CD4-positive, alpha-beta T cell (primary cell): ENCODE measurements around the gene LMX1B. TPM values are rescaled to one million over a fixed set of nuclear protein-coding genes. Genes with fewer than 3 reads are reported as not detected.

ENCODE experiments used
- ATAC-seq: fragments of 200-7000 bp; cut with Tn5 transposase; one replicate; pipeline ENCODE4 v1.10.0; 2022; ENCODE audit warnings: mild to moderate bottlenecking; ENCODE audit not compliant: poor library complexity
- CTCF ChIA-PET: fragments of 350-600 bp; sonication (Branson Sonifier 250); formaldehyde crosslinking; loops from one replicate; lab custom pipeline; 2021; ENCODE audit warnings: antibody characterized with exemption, inconsistent platforms; lab: Charles Lee
- POLR2A ChIA-PET: fragments of 350-600 bp; sonication (Branson Sonifier 250); formaldehyde crosslinking; loops from one replicate; lab custom pipeline; 2021; ENCODE audit warnings: antibody characterized with exemption, inconsistent platforms; lab: Charles Lee
- DNase-seq, 14 experiments: peaks; one replicate each; pipeline ENCODE4 v3.0.0-alpha.2; 2013 to 2020; ENCODE audit warnings: mixed read lengths in 2 of 14
- H3K27ac ChIP-seq, 2 donors: one replicate each; pipeline versions ENCODE4 v1.5.1 to v1.7.0; 2013; ENCODE audit warnings: low read length in 2 of 2, low read depth in 1 of 2, mild to moderate bottlenecking in 1 of 2
- H3K27me3 ChIP-seq, 2 experiments: 1 replicate in 1 of 2; 2 replicates in 1 of 2; pipeline versions ENCODE4 v1.6.1 to v1.7.0; 2013; ENCODE audit warnings: low read length in 2 of 2, control low read depth in 1 of 2, mild to moderate bottlenecking in 1 of 2, moderate library complexity in 1 of 2; ENCODE audit not compliant: insufficient read depth in 2 of 2, control insufficient read depth in 1 of 2
- H3K36me3 ChIP-seq: one replicate; pipeline ENCODE4 v1.6.1; 2013; ENCODE audit warnings: low read length, control low read depth; ENCODE audit not compliant: insufficient read depth
- H3K4me1 ChIP-seq: one replicate; pipeline ENCODE4 v1.6.1; 2013; ENCODE audit warnings: low read length, control low read depth; ENCODE audit not compliant: insufficient read depth
- H3K4me3 ChIP-seq: one replicate; pipeline ENCODE4 v1.5.1; 2013; ENCODE audit warnings: mild to moderate bottlenecking, low read length, moderate library complexity
- H3K9me3 ChIP-seq, 2 experiments: 1 replicate in 1 of 2; 2 replicates in 1 of 2; pipeline versions ENCODE4 v1.6.1 to v1.7.0; 2013; ENCODE audit warnings: low read length in 2 of 2, mild to moderate bottlenecking in 2 of 2, control low read depth in 1 of 2, moderate library complexity in 1 of 2; ENCODE audit not compliant: control insufficient read depth in 1 of 2, insufficient read depth in 1 of 2
- H3K27ac Mint-ChIP-seq: one replicate; pipeline ENCODE4 v1.8.0; 2020; ENCODE audit warnings: mixed read lengths
- H3K27me3 Mint-ChIP-seq: one replicate; pipeline ENCODE4 v1.8.0; 2021; ENCODE audit warnings: mixed read lengths
- H3K36me3 Mint-ChIP-seq: one replicate; pipeline ENCODE4 v1.8.0; 2021; ENCODE audit warnings: low read depth, mixed read lengths
- H3K4me1 Mint-ChIP-seq: one replicate; pipeline ENCODE4 v1.8.0; 2021; ENCODE audit warnings: low read depth, mixed read lengths
- H3K4me3 Mint-ChIP-seq: one replicate; pipeline ENCODE4 v1.8.0; 2020; ENCODE audit warnings: mild to moderate bottlenecking, mixed read lengths
- H3K9me3 Mint-ChIP-seq: one replicate; pipeline ENCODE4 v1.8.0; 2020; ENCODE audit warnings: mixed read lengths
- intact Hi-C, 2 experiments: fragments of 100-400 bp; cut with DNase I in 1 of 2; cut with micrococcal nuclease in 1 of 2; formaldehyde crosslinking; loops; one replicate each; pipeline versions ENCODE4 v1.15.1 to v1.9.0; 2023 to 2025; cut with DNase I, micrococcal nuclease
- total RNA-seq, 174 experiments: library from RNA in 2 of 174; stranded (reverse) in 2 of 174; gene quantifications; one replicate each; pipeline ENCODE4 v1.2.3 and lab custom pipeline; 2021 to 2026
- TF ChIP-seq, protein P1 (sequence below): fragments of 200-600 bp; IDR thresholded peaks from one replicate; pipeline ENCODE4 v1.8.0; 2022; ENCODE audit warnings: antibody characterized with exemption, mild to moderate bottlenecking

The LMX1B gene
- total RNA-seq, 2 experiments from 2014 or later: not detected

DNA sequence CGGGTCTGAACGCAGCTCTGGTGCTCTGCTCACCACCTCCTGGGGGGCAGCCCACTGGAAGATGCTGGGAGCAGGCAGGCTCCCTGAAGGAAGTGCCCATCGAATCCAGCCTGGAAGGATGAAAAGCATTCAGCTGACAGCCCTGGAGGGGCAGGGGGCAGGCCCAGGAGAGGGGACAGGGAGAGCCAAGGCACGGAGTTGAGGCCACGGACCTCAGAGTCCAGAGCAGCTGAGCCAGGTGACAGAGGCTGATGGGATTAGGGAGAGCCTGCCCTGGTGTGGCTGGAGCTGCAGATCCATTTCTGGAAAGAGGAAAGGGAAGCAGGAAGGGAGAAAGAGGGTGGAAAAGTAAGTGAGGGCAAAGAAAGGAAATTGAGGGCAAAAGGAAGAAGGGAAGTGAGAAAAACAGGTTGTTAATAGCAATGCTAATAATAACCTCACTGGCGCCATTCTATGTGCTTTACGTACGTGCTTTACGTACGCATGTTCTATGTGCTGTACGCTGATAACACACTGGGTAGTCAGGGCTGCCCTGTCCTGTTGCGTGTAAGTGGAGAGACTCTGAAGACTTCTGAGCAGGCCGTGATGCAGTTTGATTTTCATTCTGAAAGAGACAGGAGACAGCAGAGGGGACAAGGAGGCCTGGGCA is 52.6 kb downstream of the LMX1B start:
- no peaks in the 10 kb centered on the region for H3K36me3 Mint-ChIP-seq
- POLR2A ChIA-PET: no interaction called here
- TF ChIP-seq, protein P1, sequence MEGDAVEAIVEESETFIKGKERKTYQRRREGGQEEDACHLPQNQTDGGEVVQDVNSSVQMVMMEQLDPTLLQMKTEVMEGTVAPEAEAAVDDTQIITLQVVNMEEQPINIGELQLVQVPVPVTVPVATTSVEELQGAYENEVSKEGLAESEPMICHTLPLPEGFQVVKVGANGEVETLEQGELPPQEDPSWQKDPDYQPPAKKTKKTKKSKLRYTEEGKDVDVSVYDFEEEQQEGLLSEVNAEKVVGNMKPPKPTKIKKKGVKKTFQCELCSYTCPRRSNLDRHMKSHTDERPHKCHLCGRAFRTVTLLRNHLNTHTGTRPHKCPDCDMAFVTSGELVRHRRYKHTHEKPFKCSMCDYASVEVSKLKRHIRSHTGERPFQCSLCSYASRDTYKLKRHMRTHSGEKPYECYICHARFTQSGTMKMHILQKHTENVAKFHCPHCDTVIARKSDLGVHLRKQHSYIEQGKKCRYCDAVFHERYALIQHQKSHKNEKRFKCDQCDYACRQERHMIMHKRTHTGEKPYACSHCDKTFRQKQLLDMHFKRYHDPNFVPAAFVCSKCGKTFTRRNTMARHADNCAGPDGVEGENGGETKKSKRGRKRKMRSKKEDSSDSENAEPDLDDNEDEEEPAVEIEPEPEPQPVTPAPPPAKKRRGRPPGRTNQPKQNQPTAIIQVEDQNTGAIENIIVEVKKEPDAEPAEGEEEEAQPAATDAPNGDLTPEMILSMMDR: no peak
- ATAC-seq: no peak
- CTCF ChIA-PET: no interaction called here
- H3K27ac Mint-ChIP-seq: no peak overlapping the region
- no peak overlapping the region for H3K4me3 Mint-ChIP-seq
- no peaks in the 10 kb centered on the region for H3K9me3 Mint-ChIP-seq
- intact Hi-C loops: no loop called here
- Histone ChIP-seq H3K4me3 (no peak overlapping the region), H3K4me1 (peaks cover 3% of the 10 kb centered on the region), H3K27me3 (peaks cover 34 to 65% of the 10 kb centered on the region in 2 experiments), H3K36me3 (no peaks in the 10 kb centered on the region), H3K9me3 (peaks cover 0 to 21% of the 10 kb centered on the region in 2 experiments), H3K27ac (no peak overlapping the region)
- DNase-seq: no peak
- peaks cover 35% of the 10 kb centered on the region for H3K27me3 Mint-ChIP-seq
- no peaks in the 10 kb centered on the region for H3K4me1 Mint-ChIP-seq

DNA sequence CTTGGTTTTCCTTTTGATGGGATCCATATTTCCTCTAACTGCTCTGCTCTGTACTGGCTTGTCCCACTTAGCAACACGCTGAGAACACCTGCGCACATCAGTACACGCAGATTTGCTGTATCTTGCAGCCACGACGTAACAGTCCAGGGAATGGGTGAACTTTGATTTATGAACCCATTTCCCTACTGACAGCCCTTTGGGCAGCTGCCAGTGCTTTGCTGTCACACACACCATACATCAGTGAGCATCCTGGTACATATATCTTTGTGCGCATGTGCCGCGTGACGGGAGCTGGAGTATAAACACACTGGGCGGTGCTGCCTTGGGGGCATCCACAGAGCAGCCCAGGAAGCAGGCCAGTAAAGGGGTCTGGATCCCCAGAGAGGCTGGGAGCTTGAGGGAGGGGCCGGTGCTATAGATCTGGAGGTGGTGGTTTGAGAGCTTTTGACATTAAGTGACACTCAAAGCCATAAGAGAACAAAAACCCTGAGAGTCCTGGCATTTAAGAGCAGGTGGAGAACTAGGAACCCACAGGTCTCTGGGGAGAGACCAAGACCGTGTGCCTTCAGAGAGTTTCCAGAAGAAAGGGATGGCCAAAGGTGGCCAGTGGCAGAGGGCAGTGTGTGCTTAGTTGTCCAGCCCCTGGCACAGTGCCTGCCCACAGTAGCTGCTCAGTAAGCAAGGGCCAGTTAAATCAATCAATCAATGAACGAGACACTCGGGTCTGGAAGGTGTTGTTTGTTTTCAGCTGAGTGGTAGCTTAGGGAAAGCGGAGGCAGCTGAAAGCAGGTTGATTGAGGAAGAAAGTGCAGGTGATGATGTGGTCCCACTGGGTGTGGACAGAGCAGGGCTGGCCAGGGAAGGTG is 53.7 kb downstream of the LMX1B start:
- H3K27ac Mint-ChIP-seq: no peak overlapping the region
- H3K27ac ChIP-seq: no peak overlapping the region
- CTCF ChIA-PET: no interaction called here
- no peaks in the 10 kb centered on the region for H3K9me3 Mint-ChIP-seq
- H3K27me3 ChIP-seq: peaks cover 40 to 69% of the 10 kb centered on the region in 2 experiments
- peaks cover 3% of the 10 kb centered on the region for H3K4me1 ChIP-seq
- TF ChIP-seq, protein P1: no peak
- H3K36me3 Mint-ChIP-seq: no peaks in the 10 kb centered on the region
- no peak for ATAC-seq
- no peaks in the 10 kb centered on the region for H3K36me3 ChIP-seq
- no peaks in the 10 kb centered on the region for H3K4me1 Mint-ChIP-seq
- H3K4me3 ChIP-seq: no peak overlapping the region
- H3K27me3 Mint-ChIP-seq: peaks cover 37% of the 10 kb centered on the region
- H3K9me3 ChIP-seq: peaks cover 0 to 28% of the 10 kb centered on the region in 2 experiments
- POLR2A ChIA-PET: interaction anchor here (0.6 kb wide), 1 partner anchor 55 kb away, joined by 3 read pairs; no protein-coding TSS in a partner anchor
- H3K4me3 Mint-ChIP-seq: no peak overlapping the region
- no peak for DNase-seq
- intact Hi-C loops: no loop called here

DNA sequence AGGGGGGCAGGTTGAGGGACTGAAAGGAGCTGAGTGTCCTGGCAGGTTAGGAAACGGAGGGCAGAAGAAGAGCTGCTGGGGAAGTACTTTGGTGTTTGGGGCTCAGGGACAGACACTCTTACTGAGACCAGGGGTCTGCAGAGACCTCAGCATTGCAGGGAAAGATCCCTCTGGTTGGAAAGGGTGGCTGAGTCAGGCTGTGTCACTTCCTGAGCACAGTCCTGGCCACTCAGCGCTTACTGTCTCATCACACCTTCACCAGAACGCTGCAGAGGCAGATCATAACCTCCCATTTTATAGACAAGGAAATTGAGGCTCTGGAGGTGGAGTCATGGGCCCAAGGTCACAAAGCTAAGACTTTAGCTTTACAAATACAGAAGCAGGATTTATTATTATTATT is 54.3 kb downstream of the LMX1B start:
- DNase-seq (no peak), ATAC-seq (no peak)
- Mint-ChIP-seq H3K27ac (no peak overlapping the region), H3K4me3 (no peak overlapping the region), H3K36me3 (no peaks in the 10 kb centered on the region), H3K4me1 (no peaks in the 10 kb centered on the region), H3K27me3 (peaks cover 41% of the 10 kb centered on the region), H3K9me3 (no peaks in the 10 kb centered on the region)
- intact Hi-C loops: no loop called here
- H3K27ac ChIP-seq: no peak overlapping the region
- TF ChIP-seq, protein P1: no peak
- H3K27me3 ChIP-seq: peaks cover 44 to 74% of the 10 kb centered on the region in 2 experiments
- no peaks in the 10 kb centered on the region for H3K36me3 ChIP-seq
- ChIA-PET POLR2A (no interaction called here), CTCF (no interaction called here)
- H3K4me3 ChIP-seq: no peak overlapping the region
- H3K9me3 ChIP-seq: peaks cover 0 to 32% of the 10 kb centered on the region in 2 experiments
- peaks cover 3% of the 10 kb centered on the region for H3K4me1 ChIP-seq
